ENCODE results near the gene SIGMAR1. TPM values are rescaled to one million over a fixed set of nuclear protein-coding genes. Genes with fewer than 3 reads are reported as not detected.

The SIGMAR1 gene
- total RNA-seq, 2 experiments from 2014 or later, result 66.7 to 66.9 TPM

- H3K4me1 Mint-ChIP-seq (ENCODE audit: low read depth), result no peaks in the 10 kb centered on the region
- DNase-seq (no peak), ATAC-seq (no peak)
- H3K9me3 Mint-ChIP-seq (ENCODE audit: insufficient read depth), result no peaks in the 10 kb centered on the region
- H3K27me3 Mint-ChIP-seq (ENCODE audit: low read depth), result peaks cover 16% of the 10 kb centered on the region
- H3K36me3 Mint-ChIP-seq (ENCODE audit: low read depth), result no peaks in the 10 kb centered on the region
- H3K27ac Mint-ChIP-seq, result no peak overlapping the region
- POLR2A ChIA-PET, result no interaction called here
- CTCF ChIA-PET, result interaction anchor here (0.7 to 1.0 kb wide), 4 partner anchors 9 to 197 kb away, joined by 3 read pairs; no protein-coding TSS in a partner anchor
- H3K4me3 Mint-ChIP-seq, result no peak overlapping the region
Measured at GRCh38 chr9:34600908-34601307, 36.7 kb downstream of the SIGMAR1 start.

GRCh38 chr9:34599546-34599945, 38.0 kb downstream of the SIGMAR1 start:
- DNase-seq (no peak), ATAC-seq (no peak)
- ChIA-PET POLR2A (interaction anchor here (0.5 kb wide), 1 partner anchor 159 kb away, joined by 5 read pairs; no protein-coding TSS in a partner anchor), CTCF (interaction anchor here (0.6 to 1.3 kb wide), 5 partner anchors 13 to 195 kb away, joined by 3 to 7 read pairs (median 3); partner anchors contain the start of genes DCTN3 and RPP25L)
- Mint-ChIP-seq H3K4me3 (no peak overlapping the region), H3K36me3 (ENCODE audit: low read depth) (no peaks in the 10 kb centered on the region), H3K4me1 (ENCODE audit: low read depth) (no peaks in the 10 kb centered on the region), H3K9me3 (ENCODE audit: insufficient read depth) (no peaks in the 10 kb centered on the region), H3K27me3 (ENCODE audit: low read depth) (peaks cover 17% of the 10 kb centered on the region), H3K27ac (no peak overlapping the region)

DNA sequence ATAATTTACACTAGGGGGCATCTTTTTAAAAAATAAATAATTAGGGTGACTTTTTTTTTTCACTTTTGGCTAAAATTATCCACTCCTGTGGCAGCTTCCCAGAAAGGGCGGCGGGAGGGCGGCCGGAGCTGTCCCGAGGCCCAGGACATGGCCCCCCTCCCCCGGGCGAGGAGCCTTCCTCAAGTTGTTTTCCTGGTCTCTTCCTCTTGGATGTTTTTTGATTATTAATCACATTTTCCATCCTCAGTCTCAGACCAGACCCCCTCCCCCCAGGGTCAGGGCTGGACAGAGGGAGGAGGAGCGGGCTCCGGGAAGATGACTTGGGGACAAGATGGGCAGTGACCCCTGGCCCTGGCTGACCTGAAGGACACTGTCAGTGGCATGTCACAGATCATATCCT, 43.4 kb downstream of the SIGMAR1 start:
- Mint-ChIP-seq H3K4me3 (no peak overlapping the region), H3K4me1 (ENCODE audit: low read depth) (peaks cover 21% of the 10 kb centered on the region), H3K27me3 (ENCODE audit: low read depth) (peaks cover 51% of the 10 kb centered on the region), H3K36me3 (ENCODE audit: low read depth) (no peaks in the 10 kb centered on the region), H3K9me3 (ENCODE audit: insufficient read depth) (no peaks in the 10 kb centered on the region), H3K27ac (no peak overlapping the region)
- ATAC-seq (no peak), DNase-seq (no peak)
- ChIA-PET POLR2A (interaction anchor here (1.2 kb wide), 1 partner anchor 9 kb away, joined by 5 read pairs; no protein-coding TSS in a partner anchor), CTCF (interaction anchor here (0.6 kb wide), 1 partner anchor 10 kb away, joined by 3 read pairs; no protein-coding TSS in a partner anchor)

GRCh38 chr9:34592895-34593601, 44.5 kb downstream of the SIGMAR1 start:
- Mint-ChIP-seq H3K4me3 (no peak overlapping the region), H3K4me1 (ENCODE audit: low read depth) (peaks cover 25% of the 10 kb centered on the region), H3K9me3 (ENCODE audit: insufficient read depth) (no peaks in the 10 kb centered on the region), H3K27me3 (ENCODE audit: low read depth) (peaks cover 62% of the 10 kb centered on the region), H3K36me3 (ENCODE audit: low read depth) (no peaks in the 10 kb centered on the region), H3K27ac (no peak overlapping the region)
- ChIA-PET CTCF (interaction anchor here (1.4 to 2.9 kb wide), 4 partner anchors 11 to 45 kb away, joined by 3 to 32 read pairs (median 13); no protein-coding TSS in a partner anchor), POLR2A (interaction anchor here (1.5 kb wide), 1 partner anchor 11 kb away, joined by 3 read pairs; no protein-coding TSS in a partner anchor)
- DNase-seq (no peak), ATAC-seq (no peak)

DNA sequence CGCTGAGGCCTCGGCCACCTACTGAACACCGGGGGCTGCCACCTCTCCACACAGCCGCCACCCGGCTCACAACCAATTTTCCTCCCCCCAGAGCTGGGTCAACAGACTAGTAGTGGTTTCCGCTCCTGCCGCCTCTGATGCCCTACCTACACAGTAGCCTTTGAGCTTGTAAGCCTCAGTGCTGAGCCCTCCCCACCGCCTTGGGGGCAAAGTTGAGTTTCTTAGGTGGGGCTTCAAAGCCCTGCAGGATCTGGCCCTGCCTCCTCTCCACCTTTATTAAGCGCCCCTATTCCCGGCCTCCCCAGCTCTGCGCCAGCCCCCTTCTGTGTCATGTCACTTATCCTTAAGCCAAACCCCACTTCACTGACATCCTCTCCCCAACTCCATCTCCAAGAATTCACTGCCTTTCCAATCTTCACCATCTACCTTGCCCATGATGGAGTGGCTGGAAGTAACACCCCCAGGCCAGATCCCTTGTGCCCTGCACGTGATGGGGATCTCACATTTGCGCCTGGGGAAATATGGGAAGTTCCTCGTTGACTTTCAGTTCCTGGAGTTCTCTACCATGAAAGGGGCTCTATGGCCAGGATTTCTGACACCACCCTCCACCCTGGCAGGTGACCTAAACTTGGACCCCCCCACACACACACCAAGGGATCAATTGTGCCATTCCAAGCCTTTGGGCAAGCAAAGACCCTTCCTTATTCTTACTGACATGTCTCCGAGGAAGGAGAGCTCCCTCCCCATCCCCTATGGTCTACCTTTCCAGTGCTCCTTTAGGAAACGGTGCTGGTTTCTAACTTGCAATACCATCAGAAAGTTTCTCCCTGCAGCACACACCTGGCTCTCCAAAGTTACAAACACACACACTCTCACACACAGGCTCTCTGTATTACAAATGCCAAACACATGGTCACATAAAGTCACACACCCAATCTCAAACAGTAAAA, 45.4 kb downstream of the SIGMAR1 start:
- Mint-ChIP-seq H3K27ac (no peak overlapping the region), H3K9me3 (ENCODE audit: insufficient read depth) (no peaks in the 10 kb centered on the region), H3K4me1 (ENCODE audit: low read depth) (peaks cover 25% of the 10 kb centered on the region), H3K4me3 (no peak overlapping the region), H3K27me3 (ENCODE audit: low read depth) (peaks cover 70% of the 10 kb centered on the region), H3K36me3 (ENCODE audit: low read depth) (no peaks in the 10 kb centered on the region)
- ChIA-PET POLR2A (interaction anchor here (1.5 kb wide), 1 partner anchor 12 kb away, joined by 3 read pairs; no protein-coding TSS in a partner anchor), CTCF (interaction anchor here (0.7 to 2.9 kb wide), 22 partner anchors 8 to 203 kb away, joined by 3 to 32 read pairs (median 4); partner anchors contain the start of gene SIGMAR1)
- ATAC-seq (no peak), DNase-seq (no peak)

GRCh38 chr9:34591248-34591916, 46.2 kb downstream of the SIGMAR1 start:
- CTCF ChIA-PET, result interaction anchor here (0.7 to 2.9 kb wide), 23 partner anchors 9 to 202 kb away, joined by 3 to 32 read pairs (median 4); partner anchors contain the start of gene SIGMAR1
- H3K9me3 Mint-ChIP-seq (ENCODE audit: insufficient read depth), result no peaks in the 10 kb centered on the region

DNA sequence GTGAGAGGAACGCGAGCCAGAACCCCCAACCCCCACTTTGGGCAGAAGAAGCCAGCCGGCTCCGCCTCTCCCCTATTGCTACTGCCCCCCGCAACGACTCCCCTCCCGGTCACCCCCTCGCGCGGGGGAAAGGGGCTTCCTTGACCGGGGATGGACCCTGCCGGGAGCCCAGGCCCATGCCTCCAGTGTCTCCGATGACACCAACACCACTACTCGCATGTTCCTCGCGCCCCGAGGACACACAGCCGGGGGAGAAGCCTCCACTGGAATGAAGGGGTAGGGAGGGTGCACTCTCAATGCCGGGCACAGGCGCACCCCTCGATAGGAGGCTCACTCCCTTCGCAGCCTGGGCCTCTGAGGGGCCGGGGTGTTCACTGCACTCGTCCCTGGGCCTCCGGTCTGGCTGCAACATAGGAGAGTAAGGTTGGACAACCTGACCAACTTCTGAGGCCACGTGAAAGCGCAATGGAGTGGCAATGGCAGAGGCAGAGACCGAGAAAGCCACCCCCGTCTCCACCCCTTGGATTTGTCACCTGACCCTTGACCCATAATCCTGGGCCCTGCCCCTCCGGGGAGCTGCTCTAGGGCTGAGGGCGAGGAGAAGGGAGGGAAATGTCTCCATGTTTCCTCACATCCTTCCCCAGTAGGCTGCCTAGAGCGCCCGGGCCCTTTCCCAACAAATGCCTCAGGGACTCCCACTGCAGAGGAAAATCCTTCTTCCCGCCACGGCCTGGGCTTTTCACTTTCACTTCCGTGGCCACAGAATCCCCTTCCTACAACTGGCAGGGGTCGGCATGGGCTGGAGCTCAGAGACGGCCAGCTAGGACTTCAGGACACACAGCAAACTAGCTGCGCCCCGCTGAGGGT, 47.0 kb downstream of the SIGMAR1 start:
- Mint-ChIP-seq H3K4me1 (ENCODE audit: low read depth) (peaks cover 25% of the 10 kb centered on the region), H3K9me3 (ENCODE audit: insufficient read depth) (no peaks in the 10 kb centered on the region), H3K4me3 (peak overlapping the region; percentile 39), H3K27me3 (ENCODE audit: low read depth) (peaks cover 78% of the 10 kb centered on the region), H3K27ac (no peak overlapping the region), H3K36me3 (ENCODE audit: low read depth) (no peaks in the 10 kb centered on the region)
- CTCF ChIA-PET, result interaction anchor here (0.8 to 2.9 kb wide), 11 partner anchors 8 to 187 kb away, joined by 3 to 32 read pairs (median 4); partner anchors contain the start of gene SIGMAR1
- no peak for DNase-seq
- no peak for ATAC-seq
- POLR2A ChIA-PET, result no interaction called here

More at GRCh38 chr9:34591248-34591916, 46.2 kb downstream of the SIGMAR1 start:
- POLR2A ChIA-PET, result no interaction called here
- Mint-ChIP-seq H3K36me3 (ENCODE audit: low read depth) (no peaks in the 10 kb centered on the region), H3K27ac (no peak overlapping the region), H3K4me3 (peak overlapping the region; percentile 39), H3K4me1 (ENCODE audit: low read depth) (peaks cover 25% of the 10 kb centered on the region), H3K27me3 (ENCODE audit: low read depth) (peaks cover 74% of the 10 kb centered on the region)
- DNase-seq (peak; percentile 82), ATAC-seq (peak; percentile 86)

DNA sequence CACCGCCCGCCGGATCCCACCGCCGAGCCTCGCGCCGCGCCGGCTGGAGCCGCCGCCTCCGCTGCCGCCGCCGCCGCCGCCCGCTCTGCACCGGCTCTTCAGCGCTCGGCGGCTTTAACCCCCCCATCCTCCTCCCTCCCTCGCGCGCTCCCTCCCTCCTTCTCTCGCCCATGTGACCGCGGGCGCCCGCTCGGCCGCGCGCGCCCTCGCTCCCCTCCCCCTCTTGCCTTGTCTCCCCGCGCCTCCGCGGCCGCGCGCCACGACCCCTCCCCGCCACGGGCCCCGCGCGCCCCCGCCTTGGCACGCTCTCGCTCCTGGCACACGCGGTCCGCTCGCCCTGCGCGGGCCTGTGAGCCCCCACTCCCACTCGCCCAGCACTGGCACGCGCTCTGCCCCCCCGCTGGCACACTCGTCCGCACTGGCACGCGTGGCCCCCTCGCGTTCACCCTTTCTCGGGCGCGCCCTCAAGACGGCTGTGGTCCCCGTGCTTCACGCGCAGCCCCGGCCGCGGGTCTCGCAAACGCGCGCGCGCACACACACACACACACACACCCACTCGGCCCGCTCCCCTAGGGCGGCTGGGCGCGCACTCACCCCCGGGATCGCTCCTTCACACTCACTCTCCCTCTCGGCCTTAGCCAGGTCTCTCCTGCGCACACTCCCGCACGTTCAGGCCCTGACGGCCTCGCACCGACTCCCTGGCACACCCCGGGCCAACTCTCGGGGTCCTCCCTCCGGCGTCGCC, 47.8 kb downstream of the SIGMAR1 start, which contains the start of gene CNTFR:
CNTFR (minus strand) TSS at position 89 of the 745 bp plus-strand sequence. CDS start 20,743 bp downstream, outside the sequence.
- Mint-ChIP-seq H3K36me3 (ENCODE audit: low read depth) (no peaks in the 10 kb centered on the region), H3K4me3 (peak within 1 kb of the TSS; percentile 39), H3K27ac (no peak within 1 kb of the TSS), H3K27me3 (ENCODE audit: low read depth) (peaks cover 78% of the 10 kb centered on the region), H3K9me3 (ENCODE audit: insufficient read depth) (no peaks in the 10 kb centered on the region), H3K4me1 (ENCODE audit: low read depth) (peaks cover 25% of the 10 kb centered on the region)
- ChIA-PET POLR2A (no interaction called here), CTCF (interaction anchor here (1.9 kb wide), 1 partner anchor 14 kb away, joined by 5 read pairs; no protein-coding TSS in a partner anchor)
- ATAC-seq (no peak), DNase-seq (no peak)

GRCh38 chr9:34588671-34589635, 48.6 kb downstream of the SIGMAR1 start:
- CTCF ChIA-PET, result interaction anchor here (1.4 to 1.9 kb wide), 3 partner anchors 15 to 185 kb away, joined by 3 to 6 read pairs (median 5); no protein-coding TSS in a partner anchor
- peak overlapping the region; percentile 12 for H3K4me3 Mint-ChIP-seq
- peaks cover 25% of the 10 kb centered on the region for H3K4me1 Mint-ChIP-seq (ENCODE audit: low read depth)
- H3K27me3 Mint-ChIP-seq (ENCODE audit: low read depth), result peaks cover 76% of the 10 kb centered on the region
- no peak for ATAC-seq
- no peak overlapping the region for H3K27ac Mint-ChIP-seq
- no peak for DNase-seq
- H3K9me3 Mint-ChIP-seq (ENCODE audit: insufficient read depth), result no peaks in the 10 kb centered on the region
- H3K36me3 Mint-ChIP-seq (ENCODE audit: low read depth), result no peaks in the 10 kb centered on the region
- POLR2A ChIA-PET, result interaction anchor here (0.7 kb wide), 1 partner anchor 1393 kb away, joined by 3 read pairs; no protein-coding TSS in a partner anchor
